DMS79 (cell line): Measurements from ENCODE around the gene SPATA16.
"Not testable (repeated sequence)": the region's sequence is repeated elsewhere in the genome, so short reads cannot be mapped to it uniquely, and the experiment has no call there.

Source experiments
- DNase-seq: peaks from one replicate; lab custom pipeline; 2025; lab: John Stamatoyannopoulos, UW

Gene SPATA16

DNA sequence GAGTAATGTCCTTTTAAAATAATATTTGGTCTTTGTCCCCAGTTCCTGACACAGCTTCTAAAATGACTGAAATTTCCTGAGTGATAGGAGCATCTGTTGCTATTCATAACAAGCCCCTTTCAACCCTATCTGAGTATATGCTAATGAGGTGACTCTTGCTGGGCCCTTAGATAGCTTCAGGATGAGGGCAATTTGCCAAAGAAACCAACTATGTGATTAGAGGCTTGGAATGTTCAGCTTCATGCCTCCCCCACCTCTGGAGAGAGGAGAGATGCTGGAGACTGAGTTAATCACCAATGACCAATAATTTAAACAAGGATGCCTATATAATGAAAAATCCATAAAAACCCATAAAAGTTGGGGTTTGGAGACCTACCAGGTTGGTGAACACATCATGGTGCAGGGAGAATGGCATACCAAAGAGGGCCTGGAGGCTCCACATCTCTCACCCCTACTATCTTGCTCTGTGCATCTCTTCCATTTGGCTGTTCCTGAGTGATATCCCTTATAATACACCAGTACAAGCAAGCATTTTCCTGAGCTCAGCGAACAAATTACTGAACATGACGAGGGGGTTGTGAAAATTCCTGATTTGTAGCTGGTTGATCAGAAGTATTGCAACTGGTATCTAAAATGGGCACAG lies 201.3 kb downstream of the SPATA16 start:
- DNase-seq: no peak

DNA sequence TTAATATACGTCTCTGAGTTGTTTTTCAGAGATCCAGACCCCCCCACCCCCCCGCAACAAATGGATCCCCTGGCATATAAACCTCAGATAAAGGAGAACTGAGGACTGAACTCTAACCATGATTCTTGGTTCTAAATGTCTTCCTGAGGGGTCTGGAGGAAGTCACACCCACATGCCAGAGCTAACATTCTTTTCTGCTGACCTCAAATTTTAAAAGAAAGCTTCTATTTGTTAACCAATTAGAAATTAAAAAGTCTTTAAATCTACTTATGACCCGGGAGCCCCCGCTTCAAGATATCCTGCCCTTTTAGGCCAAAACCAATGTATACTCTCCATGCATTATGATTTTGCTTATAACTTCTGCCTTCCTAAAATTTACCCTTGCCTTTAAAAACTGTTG lies 202.2 kb downstream of the SPATA16 start:
- no peak for DNase-seq

DNA sequence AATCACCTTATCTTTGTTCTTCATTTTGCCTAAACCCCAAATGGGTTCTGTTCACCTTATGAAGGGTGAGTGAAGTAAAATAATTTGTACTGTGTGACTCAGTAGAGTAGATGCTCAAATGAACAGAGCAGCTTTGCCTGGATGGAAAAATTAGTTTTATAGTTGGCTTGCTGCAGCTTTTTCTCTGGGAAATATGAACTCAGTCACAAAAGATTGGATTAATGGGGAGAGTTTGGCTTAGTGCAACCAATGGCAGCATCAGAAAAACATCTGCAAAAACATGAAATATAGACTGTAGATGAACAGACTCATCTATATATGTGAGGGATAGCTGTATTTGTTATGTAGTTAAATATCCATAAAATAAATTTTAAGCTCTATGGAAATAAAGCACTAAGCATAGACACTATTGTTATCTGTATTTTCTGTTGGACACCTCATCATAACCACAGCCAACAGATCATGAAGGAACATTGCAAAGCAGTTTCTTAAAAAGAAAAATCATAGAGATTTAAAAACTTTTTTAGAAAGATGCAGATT lies 209.2 kb downstream of the SPATA16 start:
- no peak for DNase-seq

DNA sequence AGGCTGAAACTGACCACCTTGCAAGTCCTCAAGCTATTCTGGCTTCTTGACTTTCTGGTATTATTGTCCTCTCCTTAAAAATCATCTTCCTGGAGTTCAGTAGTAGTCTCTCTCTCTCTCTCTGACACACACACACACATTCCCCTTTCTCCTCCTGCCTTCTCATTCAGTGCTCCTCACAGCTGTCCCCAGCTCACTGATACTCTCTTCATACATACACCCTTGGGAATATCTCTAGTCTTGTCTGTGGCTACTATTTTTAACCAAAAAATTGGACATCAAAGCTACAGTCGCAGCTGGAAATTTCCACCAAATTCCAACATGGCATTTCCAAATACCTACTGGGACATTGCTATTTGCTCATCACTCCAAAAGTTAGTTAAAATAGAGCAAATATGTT lies 211.6 kb downstream of the SPATA16 start:
- no peak for DNase-seq

DNA sequence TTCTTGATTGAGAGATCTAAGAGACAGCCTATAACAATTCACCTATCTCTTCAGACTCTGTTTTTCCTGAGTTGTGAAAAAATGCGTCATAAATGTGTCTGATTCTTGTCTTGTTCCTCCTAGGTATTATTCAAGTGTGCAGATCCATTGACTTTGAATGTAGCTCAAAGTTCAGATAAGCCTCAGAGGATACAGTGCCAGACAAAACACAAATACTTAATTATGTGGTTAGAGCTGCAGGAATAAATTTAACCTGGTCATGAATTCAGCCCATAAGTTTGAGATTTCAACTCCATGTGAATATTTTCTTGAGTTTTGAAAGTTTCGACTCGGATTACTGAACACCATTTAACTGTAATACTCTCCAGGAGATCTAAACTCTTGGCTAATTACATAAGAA lies 216.5 kb downstream of the SPATA16 start:
- DNase-seq: no peak

DNA sequence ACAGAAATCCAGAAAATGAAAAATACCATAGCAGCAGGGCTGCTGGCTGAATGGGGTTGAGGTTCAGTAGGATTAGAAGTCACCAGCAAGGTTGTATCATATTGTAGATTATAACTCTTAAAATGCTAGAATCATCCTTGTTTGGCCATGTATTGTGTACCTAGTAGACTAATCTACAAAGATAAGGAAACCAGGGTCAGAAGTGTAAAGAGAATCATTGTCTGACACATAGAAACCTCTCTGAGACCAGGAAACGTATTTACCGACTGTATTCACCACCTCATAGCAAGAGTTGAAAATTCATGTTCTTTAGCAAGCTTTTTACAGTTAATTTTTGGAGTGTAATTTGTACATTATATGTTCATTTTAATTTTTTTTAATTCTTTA lies 221.7 kb downstream of the SPATA16 start:
- no peak for DNase-seq

DNA sequence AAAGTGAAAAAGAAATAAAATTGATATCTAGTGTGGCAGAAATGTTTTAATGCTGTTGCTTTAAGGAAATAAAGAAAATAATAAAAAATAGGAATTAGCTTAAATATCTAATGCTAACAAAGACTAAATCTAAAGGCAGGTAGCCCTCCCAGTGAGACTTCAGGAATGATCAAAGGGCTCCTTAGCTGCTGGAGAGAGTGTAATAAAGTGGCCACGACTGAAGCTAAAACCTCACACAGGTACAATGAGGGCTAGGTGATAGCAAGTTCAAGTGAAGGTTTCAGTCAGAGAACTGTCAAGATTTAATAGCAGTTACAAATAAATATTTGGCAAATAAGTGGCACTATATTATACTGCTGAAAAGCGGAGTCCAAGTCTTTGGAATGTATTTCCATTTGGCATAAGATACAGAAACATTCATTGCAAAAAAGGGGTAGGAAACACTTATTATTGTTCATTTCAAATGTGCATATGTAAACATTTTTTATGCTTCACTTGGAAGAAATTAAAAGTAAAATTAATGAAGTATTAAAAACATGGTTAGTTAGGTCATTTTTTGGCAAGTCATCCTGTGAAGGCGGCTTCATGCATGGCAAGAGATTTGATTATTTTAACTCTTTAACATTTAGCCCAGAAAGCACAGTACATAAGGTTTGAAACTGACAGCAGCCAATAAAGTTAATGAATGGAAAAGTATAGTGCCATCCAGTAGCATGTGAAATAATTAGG lies 222.3 kb downstream of the SPATA16 start:
- DNase-seq: no peak

DNA sequence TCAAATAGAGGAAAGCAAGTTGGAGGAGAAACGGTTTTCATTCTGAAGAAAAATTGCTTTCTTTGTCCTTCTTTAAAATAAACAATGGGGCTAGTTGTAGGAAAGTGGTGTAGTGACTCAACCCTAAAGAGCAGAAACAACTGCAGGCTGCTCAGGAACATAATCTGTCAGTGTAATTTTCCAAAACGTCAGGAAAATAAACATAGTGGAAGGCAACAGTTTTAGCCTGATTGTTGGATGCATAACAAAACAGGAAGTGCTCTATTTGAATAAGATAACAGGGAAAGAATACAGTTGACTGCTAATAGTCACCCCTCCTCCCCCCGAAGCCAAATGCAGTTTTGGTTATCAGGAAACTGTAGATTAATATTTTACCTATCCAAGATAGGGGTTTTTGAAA lies 222.9 kb downstream of the SPATA16 start:
- DNase-seq: no peak

DNA sequence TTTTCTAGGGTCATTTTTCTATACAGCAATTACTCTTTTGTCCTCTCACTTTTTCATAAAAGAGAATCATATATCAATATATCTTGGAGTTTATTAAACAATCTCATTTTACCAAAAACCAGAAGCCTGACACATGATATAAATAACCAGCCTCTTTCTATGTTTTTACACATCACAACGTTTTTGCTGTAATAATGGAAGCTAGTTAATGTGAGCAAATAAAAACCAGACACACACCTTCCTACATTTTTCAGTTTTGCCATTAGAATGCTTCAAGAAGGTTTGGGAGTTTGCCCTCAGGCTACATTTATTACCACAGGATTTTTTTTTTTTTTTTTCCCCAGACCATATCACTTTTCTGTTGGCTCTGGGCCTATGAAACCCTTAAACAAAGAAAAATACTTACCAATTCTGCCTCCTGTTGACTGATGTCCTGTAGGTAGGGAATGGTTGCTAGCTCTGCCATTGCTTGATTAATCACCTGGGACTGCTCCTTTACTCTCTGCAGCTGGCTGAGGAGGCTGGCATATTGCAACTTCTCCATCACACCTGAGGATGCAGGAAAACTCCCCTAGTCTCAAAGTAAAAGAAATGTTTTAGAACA lies 225.0 kb downstream of the SPATA16 start:
- peak; percentile 67 for DNase-seq

DNA sequence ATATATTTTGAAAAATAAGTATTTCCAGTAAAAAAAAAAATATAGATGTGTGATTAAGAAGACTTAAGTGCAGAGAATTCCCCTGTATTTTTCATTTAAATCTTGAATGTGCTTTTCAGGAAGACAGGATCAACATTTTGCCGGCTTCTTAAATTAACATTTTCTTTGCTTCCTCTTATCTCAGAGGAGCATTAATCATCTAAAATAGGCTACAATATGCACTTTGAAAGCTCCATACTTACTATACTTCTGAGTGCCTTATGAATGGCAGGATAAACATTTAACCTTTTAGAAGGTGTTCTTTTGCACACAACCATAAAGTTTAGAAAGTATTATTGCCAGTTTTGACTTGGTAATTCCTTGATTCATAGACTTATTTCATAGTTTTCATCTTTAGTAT lies 226.2 kb downstream of the SPATA16 start:
- no peak for DNase-seq

DNA sequence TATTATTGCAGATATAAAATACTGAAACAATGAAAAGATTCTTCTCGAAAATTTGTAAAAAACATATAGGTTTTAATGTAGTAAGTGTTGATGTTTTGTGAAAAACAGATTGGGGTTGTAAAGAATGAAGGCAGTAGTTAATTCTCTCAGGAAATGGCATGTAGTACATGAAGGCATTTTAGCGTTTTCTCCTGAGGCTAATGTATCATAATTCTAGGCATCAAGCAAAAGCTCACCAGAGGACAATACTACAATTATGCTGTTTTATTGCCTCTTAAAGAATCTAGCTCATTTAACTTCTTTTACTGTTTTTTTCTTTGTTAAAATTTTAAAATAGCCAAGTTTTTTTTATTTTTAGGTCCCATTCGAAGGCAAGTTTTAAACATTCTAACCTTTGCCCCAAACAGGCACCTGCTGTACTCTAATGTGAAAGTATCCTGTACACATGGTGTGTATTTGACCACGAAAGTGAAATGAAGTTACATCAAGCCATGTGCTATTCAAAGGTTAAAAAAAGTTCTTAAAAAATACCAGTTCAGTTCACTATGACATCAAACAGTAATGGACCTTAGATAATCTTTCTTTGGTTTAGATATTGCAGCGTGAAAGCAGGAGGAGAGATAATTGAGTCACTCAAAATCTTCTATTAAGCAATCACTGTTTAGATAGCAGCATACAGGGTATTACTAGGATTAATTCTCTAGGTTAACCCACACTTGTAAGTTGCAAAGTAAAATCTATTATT lies 227.0 kb downstream of the SPATA16 start:
- no peak for DNase-seq

DNA sequence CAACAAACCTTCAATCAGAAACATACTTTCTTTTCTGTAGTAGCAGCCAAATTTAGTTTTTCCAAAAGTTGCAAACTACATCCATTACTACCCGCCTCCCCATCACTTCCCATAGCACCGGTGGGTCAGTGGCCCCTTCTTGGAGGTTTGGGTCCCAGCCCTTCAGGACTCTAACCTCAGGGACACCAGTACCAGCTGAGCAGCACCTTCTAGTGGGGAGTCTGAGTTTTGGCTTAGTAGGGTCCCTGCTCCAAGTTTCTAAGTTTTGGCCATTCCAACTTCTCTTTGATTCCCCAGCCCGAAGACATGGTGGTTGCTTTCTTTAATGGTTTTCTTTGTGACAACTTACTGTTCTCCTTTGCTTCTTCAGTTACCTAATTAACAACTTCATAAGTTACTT lies 229.9 kb downstream of the SPATA16 start:
- DNase-seq: no peak

DNA sequence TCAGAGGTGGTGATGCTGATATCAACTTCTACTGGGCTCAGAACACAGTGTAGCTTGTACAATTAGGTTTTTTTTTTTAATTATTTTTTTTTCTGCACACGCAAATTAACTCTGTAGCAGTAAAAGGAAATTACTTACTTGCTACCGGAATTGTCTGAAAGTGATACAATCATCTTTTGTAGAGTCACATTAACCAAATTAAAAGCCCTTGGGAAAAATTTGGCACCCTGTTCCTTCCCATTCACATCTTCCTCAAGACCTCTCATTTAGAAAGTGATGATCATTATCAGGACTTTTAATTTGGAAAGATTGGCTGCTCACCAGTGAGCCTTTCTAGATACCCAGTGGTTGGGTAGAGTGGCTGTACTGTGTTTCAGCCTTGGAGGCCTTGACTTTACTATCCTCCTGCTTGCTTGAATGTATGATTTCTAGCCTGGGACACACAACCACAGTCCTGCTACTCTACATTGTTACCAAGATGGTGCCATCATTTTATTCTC lies 232.2 kb downstream of the SPATA16 start:
- no peak for DNase-seq

DNA sequence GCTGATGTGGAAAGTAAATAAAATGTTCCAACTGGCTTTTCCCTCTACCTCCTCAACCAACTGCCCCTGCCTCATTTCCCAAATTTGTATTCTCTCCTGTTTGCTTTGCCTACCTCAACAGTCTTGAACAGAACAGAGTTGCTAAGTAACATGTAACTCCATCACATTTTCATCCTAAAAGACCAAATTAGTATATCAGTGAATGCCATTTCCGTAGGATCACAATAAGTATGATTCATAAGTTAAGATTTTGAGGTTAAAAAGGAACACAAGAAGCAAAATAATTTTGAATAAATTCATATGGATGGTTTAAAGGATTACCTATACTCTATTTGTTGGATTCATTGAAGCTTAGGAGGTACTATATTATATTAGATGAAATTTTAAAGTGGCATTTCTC lies 235.6 kb downstream of the SPATA16 start:
- DNase-seq: no peak

DNA sequence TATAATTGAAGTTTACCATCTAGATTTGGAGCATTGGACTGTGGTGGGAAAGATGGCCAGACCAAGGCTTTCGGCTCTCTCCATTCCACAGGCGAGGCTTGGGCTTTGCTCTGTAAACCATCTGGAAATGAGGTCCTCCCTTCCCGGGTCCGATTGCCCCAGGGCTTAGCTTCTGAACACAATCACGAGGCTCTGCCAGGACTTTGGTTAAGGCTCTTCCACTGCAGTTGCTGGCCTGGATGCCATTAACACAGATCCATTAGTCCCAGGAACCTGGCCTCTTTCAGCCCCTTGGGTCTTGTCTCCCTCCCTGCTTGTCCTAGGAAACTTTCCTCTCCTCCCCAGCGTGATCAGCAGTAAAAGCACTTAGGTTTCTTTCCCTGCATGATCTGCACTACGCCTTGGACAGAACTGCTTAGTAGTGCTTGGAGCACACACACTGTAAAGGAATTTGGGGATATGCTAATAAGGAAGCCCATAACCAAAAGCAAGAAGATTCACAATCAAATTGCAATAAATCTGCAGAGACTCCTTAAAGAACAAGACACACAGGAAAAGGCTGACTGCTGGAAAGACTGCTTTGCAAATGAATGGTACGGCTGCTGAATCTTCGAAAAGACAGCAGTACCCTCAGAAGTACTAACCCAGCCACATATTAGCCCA lies 236.2 kb downstream of the SPATA16 start:
- DNase-seq: no peak

DNA sequence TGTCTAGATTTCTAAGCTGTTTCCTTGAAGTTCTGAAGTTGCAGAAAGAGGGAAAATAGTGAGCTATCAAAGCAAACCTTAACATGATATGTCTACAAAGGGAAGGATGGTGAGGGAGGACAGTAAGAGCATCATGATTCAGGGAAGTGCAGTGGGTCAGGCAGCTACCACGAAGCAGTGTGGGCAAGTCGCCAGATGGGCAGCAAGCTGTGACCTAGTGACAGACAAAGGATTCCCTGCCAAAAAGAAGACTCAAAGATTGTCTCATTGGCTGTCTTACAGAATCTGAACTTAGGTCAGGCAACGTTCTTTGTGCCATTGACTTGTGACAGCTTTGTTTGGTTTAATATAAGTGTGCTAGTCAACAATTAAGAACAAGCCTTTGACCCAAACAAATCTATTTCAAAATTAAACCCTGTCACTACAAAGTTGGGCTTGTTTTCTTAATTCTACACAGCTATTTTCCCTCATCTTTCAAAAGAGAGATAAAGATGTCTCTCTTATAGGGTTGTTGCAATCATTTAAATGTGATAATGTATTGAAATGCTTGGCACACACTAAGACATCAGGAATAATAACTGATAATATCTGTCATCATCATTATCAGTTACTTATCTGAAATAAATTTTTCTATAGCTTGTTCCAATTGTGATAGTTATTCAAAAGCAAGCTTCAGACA lies 237.3 kb downstream of the SPATA16 start:
- DNase-seq: no peak

DNA sequence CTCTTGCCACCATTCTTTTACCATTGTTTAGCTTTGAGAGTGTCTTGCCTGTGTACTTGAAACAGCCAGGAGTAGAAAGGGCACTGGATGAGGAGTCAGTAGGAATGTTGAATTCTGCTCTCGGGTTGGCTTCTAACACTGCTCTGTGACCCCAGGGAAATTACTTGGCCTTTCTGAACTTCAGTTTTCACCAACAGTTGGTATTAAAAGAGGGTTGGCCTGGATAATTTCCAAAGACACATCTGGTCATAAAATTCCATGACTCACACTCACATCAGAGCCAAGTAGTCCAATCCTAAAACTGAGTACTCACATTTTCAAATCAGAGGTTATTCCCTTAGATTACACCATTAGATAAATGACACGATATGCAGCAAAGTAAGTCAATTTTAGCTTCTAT lies 248.9 kb downstream of the SPATA16 start:
- no peak for DNase-seq

DNA sequence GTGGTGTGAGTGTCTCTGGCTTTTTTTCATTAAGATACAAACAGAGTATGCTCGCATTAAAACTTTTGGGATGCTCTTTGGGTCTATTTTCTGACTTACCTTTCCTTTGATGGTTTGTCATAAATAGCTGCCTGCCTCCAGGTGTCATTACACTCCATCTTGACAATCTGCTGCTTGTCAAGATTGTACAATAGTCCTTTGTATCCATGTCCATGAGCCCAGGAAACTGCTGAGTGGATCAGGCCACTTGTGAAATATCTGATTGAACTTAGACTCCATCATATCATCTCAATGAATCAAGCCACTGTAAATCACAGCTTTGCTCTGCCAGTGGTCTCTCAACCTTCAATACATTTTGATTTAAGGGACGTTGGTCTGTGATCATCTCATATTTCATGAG lies 255.3 kb downstream of the SPATA16 start:
- no peak for DNase-seq

DNA sequence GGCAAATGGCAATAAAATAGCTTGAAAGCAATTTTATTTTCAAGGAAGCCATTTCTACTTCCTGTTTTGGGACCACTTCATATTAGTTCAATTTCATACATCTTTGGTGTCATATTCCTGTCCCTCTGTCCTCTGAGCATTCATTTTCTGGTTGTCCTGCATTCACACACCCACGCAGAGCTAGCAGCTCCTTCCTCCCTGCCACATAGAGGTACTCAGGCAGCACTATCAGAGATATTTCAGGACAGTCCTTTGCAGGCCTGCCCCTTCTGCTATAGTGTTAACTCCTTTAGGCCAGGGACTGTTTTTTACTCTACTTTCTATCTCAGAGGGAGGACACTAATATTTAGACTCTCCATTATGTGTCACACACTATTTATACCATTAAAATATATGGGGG lies 258.5 kb downstream of the SPATA16 start:
- no peak for DNase-seq

DNA sequence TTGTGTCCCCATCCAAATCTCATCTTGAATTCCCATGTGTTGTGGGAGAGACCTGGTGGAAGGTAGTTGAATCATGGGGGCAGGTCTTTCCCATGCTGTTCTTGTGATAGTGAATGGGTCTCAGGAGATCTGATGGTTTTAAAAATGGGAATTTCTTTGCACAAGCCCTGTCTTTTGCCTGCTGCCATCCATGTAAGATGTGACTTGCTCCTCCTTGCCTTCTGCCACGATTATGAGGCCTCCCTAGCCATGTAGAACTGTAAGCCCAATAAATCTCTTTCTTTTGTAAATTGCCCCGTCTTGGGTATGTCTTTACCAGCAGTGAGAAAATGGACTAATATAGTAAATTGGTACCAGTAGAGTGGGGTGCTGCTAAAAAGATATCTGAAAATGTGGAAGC lies 261.7 kb downstream of the SPATA16 start:
- DNase-seq: not testable (repeated sequence)

DNA sequence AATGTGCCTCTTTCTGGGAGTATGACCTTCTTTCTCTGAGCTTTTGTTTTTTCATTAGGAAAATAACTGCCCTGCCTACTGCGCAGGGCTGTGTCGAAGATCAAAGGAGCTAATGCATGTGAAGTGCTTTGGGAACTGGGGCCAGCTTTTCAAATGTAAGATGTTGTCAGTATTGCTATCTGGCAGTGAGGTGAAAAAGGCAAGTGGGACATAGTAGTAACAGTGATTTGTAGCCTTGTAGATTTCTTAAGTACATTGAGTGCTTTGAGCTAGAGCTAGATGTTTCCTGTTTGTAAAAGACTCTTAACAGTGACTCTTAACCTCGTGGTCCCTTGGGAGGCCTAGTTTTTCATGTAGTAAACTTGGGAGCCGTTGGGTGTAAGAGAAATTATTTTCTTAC lies 264.0 kb downstream of the SPATA16 start:
- DNase-seq: peak; percentile 93
